ENCODE results near the gene CAB39L.

DNA sequence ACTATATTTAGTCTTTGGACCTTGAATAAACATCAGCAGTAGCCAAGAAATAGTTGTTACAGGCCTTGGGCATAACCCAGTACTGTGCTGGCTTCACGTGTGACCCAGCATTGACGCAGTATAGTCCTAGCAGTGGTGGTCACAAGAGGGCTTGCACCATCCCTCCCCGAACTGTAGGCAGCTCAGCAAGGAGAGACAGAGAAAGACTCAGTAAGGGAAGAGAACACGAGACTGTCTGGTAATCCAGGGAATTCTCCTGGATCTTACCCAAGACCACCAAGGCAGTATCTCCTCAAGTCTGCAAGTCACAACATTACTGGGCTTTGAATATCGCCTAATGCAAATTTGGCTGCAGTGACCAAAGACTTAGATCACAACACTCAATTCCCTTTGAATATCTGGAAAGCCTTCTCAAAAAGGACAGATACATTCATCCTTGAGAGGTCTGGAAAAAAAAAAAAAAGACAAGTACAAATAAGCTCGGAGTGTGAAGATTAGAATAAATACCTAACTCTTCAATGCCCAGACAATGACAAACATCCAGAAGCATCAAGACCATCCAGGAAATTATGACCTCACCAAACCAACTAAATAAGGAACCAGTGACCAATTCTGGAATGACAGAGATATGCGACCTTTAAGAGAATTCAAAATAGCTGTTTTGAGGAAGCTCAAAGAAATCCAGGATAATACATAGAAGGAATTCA, 39.7 kb downstream of the CAB39L start:
- TF ChIP-seq CTCF (conservative IDR thresholded peaks at IDR 0.05; ENCODE audit: low read depth, low read length) (no peak), EZH2 (IDR thresholded peaks at IDR 0.05; ENCODE audit: borderline replicate concordance, low read depth, low read length, poor library complexity, severe bottlenecking) (no peak)
